GM11168 (cell line): ENCODE measurements around the gene NLRP8.
"Not testable (repeated sequence)": the region's sequence is repeated elsewhere in the genome, so short reads cannot be mapped to it uniquely, and the experiment has no call there.

ENCODE experiments used
- in situ Hi-C: fragments of 300-500 bp; cut with MboI; formaldehyde crosslinking; loops from one replicate; pipeline ENCODE4 v1.12.0; 2022; ENCODE audit warnings: low sequenced_read_pairs; ENCODE audit not compliant: unreplicated experiment

The NLRP8 gene

GRCh38 chr19:55947532-55947931, at the start of gene NLRP8:
TSS of gene NLRP8 (plus strand) at chr19:55947832.
- in situ Hi-C loops: no loop called here

GRCh38 chr19:55898911-55899310, 48.7 kb upstream of the NLRP8 start:
- in situ Hi-C loops: no loop called here

GRCh38 chr19:55901369-55902079, 46.1 kb upstream of the NLRP8 start:
- in situ Hi-C loops: no loop called here

GRCh38 chr19:55902080-55902751, 45.4 kb upstream of the NLRP8 start:
- in situ Hi-C loops: no loop called here

- in situ Hi-C loops: no loop called here
Observed at GRCh38 chr19:55907286-55907685, 40.3 kb upstream of the NLRP8 start.

- in situ Hi-C loops: no loop called here
Observed at GRCh38 chr19:55907746-55908145, 39.9 kb upstream of the NLRP8 start.

GRCh38 chr19:55909801-55910200, 37.8 kb upstream of the NLRP8 start:
- in situ Hi-C loops: no loop called here

GRCh38 chr19:55912916-55913315, 34.7 kb upstream of the NLRP8 start:
- in situ Hi-C loops: no loop called here

GRCh38 chr19:55913643-55914268, 33.9 kb upstream of the NLRP8 start:
- in situ Hi-C loops: no loop called here

- in situ Hi-C loops: no loop called here
Observed at GRCh38 chr19:55923556-55923955, 24.1 kb upstream of the NLRP8 start.

- in situ Hi-C loops: no loop called here
Observed at GRCh38 chr19:55927991-55928390, 19.6 kb upstream of the NLRP8 start.

- in situ Hi-C loops: not testable (repeated sequence)
Observed at GRCh38 chr19:55929258-55929657, 18.4 kb upstream of the NLRP8 start.

GRCh38 chr19:55930996-55931515, 16.6 kb upstream of the NLRP8 start:
- in situ Hi-C loops: no loop called here

- in situ Hi-C loops: no loop called here
Observed at GRCh38 chr19:55931936-55932386, 15.7 kb upstream of the NLRP8 start, which contains the start of gene NLRP13. TSS of gene NLRP13 (minus strand) at chr19:55932336. CDS start at chr19:55932311, 25 bp downstream.

GRCh38 chr19:55935206-55935605, 12.4 kb upstream of the NLRP8 start:
- in situ Hi-C loops: no loop called here

- in situ Hi-C loops: no loop called here
Observed at GRCh38 chr19:55939206-55939605, 8.4 kb upstream of the NLRP8 start.

GRCh38 chr19:55940306-55940705, 7.3 kb upstream of the NLRP8 start:
- in situ Hi-C loops: no loop called here

GRCh38 chr19:55950566-55950965, 2.9 kb downstream of the NLRP8 start:
- in situ Hi-C loops: not testable (repeated sequence)

GRCh38 chr19:55956431-55956830, 8.8 kb downstream of the NLRP8 start:
- in situ Hi-C loops: no loop called here

- in situ Hi-C loops: no loop called here
Observed at GRCh38 chr19:55958356-55958755, 10.7 kb downstream of the NLRP8 start.
